IMR-90 (cell line): Measurements from ENCODE around the gene IFT20.

Source experiments
- CEBPB ChIP-seq: IDR thresholded peaks from 2 replicates; pipeline ENCODE4 v1.6.1; 2012; ENCODE audit warnings: low read depth, low read length, improper control_type of control experiment
- RAD21 ChIP-seq: IDR thresholded peaks from 2 replicates; pipeline ENCODE4 v1.6.1; 2012; ENCODE audit warnings: low read length, improper control_type of control experiment
- RCOR1 ChIP-seq: IDR thresholded peaks from 2 replicates; pipeline ENCODE4 v1.6.1; 2012; ENCODE audit warnings: mild to moderate bottlenecking, low read length, improper control_type of control experiment; ENCODE audit not compliant: insufficient replicate concordance
- RFX5 ChIP-seq: IDR thresholded peaks from 2 replicates; pipeline ENCODE4 v1.8.0; 2012; ENCODE audit warnings: low read depth, mild to moderate bottlenecking, low read length, moderate library complexity
- SMC3 ChIP-seq: fragments of 150-350 bp; IDR thresholded peaks from 2 replicates; pipeline ENCODE4 v1.6.1; 2016; ENCODE audit warnings: low read depth, mild to moderate bottlenecking, antibody characterized with exemption, low read length, moderate library complexity
- TF ChIP-seq, protein P1 (sequence below): conservative IDR thresholded peaks from 2 replicates; pipeline ENCODE4 v1.5.1; 2012; ENCODE audit warnings: mild to moderate bottlenecking, low read depth, low read length, improper control_type of control experiment

DNA sequence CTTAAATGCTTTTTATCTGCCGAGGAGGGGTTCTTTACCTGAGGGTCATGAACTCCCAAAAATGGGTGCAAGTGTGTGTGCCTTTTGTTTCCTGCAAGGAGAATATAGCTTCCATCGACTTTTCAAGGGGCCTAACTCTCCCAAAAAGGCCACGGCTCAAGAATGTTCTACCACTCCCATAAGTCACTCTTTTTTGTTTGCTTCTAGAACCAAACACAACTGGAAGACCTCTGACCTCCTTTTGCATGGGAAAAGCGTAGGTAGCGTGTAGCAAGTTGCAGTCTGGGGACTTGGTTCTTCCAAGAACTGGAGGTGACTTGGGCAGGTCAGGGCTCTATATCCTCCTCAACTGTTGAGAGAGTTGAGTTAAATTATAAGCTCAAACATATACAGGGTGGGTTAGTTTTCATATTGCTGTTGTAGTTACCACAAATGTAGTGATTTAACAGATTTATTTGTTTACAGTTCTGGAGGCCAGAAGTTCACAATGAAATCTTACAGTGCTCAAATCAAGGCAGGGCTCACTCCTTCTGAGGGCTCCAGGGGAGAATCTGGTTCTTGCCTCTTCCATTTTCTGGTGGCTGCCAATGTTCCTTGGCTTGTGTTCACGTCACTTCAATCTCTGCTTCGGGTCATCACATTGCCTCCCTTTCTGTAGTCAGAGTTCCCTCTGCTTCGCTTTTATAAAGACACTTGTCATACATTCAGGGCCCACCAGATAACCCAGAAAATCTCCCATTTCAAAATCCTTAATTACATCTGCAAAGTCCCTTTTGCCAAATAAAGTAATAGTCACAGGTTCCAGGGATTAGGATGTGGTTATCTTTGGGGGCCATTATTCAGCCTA, 14.8 kb downstream of the IFT20 start:
- TF ChIP-seq RAD21 (no peak), SMC3 (no peak), CEBPB (no peak), RCOR1 (no peak), RFX5 (no peak)
- TF ChIP-seq, protein P1, sequence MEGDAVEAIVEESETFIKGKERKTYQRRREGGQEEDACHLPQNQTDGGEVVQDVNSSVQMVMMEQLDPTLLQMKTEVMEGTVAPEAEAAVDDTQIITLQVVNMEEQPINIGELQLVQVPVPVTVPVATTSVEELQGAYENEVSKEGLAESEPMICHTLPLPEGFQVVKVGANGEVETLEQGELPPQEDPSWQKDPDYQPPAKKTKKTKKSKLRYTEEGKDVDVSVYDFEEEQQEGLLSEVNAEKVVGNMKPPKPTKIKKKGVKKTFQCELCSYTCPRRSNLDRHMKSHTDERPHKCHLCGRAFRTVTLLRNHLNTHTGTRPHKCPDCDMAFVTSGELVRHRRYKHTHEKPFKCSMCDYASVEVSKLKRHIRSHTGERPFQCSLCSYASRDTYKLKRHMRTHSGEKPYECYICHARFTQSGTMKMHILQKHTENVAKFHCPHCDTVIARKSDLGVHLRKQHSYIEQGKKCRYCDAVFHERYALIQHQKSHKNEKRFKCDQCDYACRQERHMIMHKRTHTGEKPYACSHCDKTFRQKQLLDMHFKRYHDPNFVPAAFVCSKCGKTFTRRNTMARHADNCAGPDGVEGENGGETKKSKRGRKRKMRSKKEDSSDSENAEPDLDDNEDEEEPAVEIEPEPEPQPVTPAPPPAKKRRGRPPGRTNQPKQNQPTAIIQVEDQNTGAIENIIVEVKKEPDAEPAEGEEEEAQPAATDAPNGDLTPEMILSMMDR: no peak
